ENCODE measurements around the gene PRRC2A.
A peak's percentile ranks its signal among the peaks of the same experiment; 100 is the strongest.

The PRRC2A gene

DNA sequence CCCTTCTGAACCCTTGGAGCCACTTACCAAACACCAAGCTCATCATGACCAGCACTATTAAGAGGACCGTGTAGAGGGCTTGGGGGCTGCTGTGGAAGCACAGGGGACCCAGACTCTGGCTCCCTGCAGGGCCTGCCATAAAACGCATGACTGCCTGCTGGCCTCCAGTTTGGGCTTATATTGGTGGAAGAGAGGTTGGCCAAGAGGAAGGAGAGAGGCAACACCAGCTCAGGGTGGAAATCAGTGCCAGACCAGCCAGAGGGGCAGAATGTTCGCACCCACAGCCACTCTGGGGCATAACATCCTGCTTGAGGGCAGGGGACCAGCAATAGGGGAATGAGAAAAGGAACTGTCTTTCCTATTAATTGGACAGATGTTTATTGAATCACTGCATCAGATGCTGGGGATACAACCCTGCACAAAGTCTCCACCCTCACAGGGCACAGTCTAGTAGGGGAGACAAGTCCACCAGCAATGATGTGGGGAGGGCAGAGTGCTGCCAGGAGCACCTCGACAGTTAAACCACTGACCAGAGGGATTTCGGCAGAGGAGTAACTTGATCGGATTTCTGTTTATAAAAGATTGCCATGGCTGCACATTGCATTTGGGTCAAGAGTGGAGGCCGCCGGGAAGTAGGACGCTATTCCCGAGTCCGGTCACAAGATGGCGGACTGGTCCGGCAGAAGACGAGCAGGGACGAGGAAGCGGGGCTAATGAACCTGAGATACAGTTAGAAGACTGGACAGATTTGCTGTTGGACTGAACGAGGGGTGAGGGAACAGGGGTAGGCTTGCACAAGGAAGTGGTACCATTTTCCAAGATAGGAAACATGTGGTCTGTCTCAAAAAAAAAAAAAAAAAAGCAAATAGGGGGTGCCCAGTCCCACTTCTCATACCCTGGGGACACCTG lies 60.0 kb downstream of the PRRC2A start, which contains the start of gene LY6G5C:
TSS of gene LY6G5C (minus strand) at position 842 of the 909 bp plus-strand sequence. CDS start at position 148, 694 bp downstream.
- peak within 1 kb of the TSS; percentile 63 for H3K4me3 ChIP-seq (ENCODE audit: low read length)
- peak; percentile 65 for DNase-seq
- no peaks in the 10 kb centered on the region; the same call in 1 of the 2 replicates for H3K4me1 ChIP-seq (ENCODE audit: low read length)
- H3K27me3 ChIP-seq (replicated peaks; ENCODE audit: insufficient read depth, low read length) = no peaks in the 10 kb centered on the region
- H3K79me2 ChIP-seq (ENCODE audit: low read length) = no peaks in the 10 kb centered on the region
- TF ChIP-seq, protein P1, sequence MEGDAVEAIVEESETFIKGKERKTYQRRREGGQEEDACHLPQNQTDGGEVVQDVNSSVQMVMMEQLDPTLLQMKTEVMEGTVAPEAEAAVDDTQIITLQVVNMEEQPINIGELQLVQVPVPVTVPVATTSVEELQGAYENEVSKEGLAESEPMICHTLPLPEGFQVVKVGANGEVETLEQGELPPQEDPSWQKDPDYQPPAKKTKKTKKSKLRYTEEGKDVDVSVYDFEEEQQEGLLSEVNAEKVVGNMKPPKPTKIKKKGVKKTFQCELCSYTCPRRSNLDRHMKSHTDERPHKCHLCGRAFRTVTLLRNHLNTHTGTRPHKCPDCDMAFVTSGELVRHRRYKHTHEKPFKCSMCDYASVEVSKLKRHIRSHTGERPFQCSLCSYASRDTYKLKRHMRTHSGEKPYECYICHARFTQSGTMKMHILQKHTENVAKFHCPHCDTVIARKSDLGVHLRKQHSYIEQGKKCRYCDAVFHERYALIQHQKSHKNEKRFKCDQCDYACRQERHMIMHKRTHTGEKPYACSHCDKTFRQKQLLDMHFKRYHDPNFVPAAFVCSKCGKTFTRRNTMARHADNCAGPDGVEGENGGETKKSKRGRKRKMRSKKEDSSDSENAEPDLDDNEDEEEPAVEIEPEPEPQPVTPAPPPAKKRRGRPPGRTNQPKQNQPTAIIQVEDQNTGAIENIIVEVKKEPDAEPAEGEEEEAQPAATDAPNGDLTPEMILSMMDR (IDR thresholded peaks at IDR 0.05; ENCODE audit: low read length) = peak; percentile 64
- no peak for TF ChIP-seq EZH2 (optimal IDR thresholded peaks at IDR 0.05; ENCODE audit: low read depth, low read length)
- H3K4me2 ChIP-seq (ENCODE audit: low read depth, low read length) = peak within 1 kb of the TSS; percentile 93
- no peaks in the 10 kb centered on the region for H3K9me3 ChIP-seq (replicated peaks; ENCODE audit: insufficient read depth, low read length)
- no peaks in the 10 kb centered on the region for H4K20me1 ChIP-seq (ENCODE audit: insufficient read depth, low read length)
- peak within 1 kb of the TSS; percentile 58; the same call in 1 of the 2 replicates for H3K9ac ChIP-seq (ENCODE audit: low read length)
- H2AFZ ChIP-seq (ENCODE audit: low read length) = peak within 1 kb of the TSS; percentile 94
- no peak within 1 kb of the TSS for H3K27ac ChIP-seq (ENCODE audit: low read length)
- no peaks in the 10 kb centered on the region for H3K36me3 ChIP-seq (replicated peaks; ENCODE audit: insufficient read depth, low read length)
- H3K9me2 ChIP-seq (replicated peaks; ENCODE audit: insufficient read depth, low read length) = no peaks in the 10 kb centered on the region
- H3F3A ChIP-seq (ENCODE audit: insufficient read depth, low read length) = peaks cover 5% of the 10 kb centered on the region; the same call in 1 of the 2 replicates

DNA sequence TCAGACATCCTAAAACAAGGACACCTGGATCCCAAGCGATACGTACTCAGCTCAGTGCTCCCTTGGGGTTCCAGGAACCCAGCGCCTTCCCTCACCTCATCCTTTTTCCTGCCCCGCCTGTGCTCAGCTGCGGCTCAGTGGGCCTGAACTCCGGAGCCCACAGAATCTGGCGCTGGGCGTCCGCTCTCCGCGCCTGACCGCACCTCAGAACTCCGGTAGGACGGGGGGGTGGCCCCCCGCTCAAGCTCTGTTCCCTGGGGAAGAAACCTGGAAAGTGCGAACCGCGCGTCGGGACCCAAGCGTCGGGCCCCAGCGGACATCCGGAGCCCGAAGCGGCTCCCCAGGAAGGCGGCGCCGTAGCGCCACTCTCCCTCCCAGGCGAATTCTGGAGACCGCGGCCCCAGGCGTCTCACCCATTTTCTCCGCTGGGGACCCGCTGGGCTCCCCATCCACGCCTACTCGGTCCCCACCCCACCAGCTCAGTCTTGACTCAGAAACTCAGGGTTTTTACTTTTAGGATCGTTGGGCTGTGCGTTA lies 60.7 kb downstream of the PRRC2A start:
- H3K9ac ChIP-seq (ENCODE audit: low read length) = peak overlapping the region; percentile 58; the same call in 1 of the 2 replicates
- peak overlapping the region; percentile 94 for H2AFZ ChIP-seq (ENCODE audit: low read length)
- peak overlapping the region; percentile 63 for H3K4me3 ChIP-seq (ENCODE audit: low read length)
- no peaks in the 10 kb centered on the region for H4K20me1 ChIP-seq (ENCODE audit: insufficient read depth, low read length)
- H3F3A ChIP-seq (ENCODE audit: insufficient read depth, low read length) = no peaks in the 10 kb centered on the region
- H3K4me2 ChIP-seq (ENCODE audit: low read depth, low read length) = peak overlapping the region; percentile 93
- H3K36me3 ChIP-seq (replicated peaks; ENCODE audit: insufficient read depth, low read length) = no peaks in the 10 kb centered on the region
- no peaks in the 10 kb centered on the region; the same call in 1 of the 2 replicates for H3K4me1 ChIP-seq (ENCODE audit: low read length)
- peak; percentile 23 for DNase-seq
- TF ChIP-seq, protein P1 (IDR thresholded peaks at IDR 0.05; ENCODE audit: low read length) = no peak; the same call in 1 of the 2 replicates
- TF ChIP-seq EZH2 (optimal IDR thresholded peaks at IDR 0.05; ENCODE audit: low read depth, low read length) (no peak), EZH2phosphoT487 (IDR thresholded peaks at IDR 0.05; ENCODE audit: low read length) (no peak)
- H3K27ac ChIP-seq (ENCODE audit: low read length) = no peak overlapping the region
- no peaks in the 10 kb centered on the region for H3K9me3 ChIP-seq (replicated peaks; ENCODE audit: insufficient read depth, low read length)
- no peaks in the 10 kb centered on the region for H3K79me2 ChIP-seq (ENCODE audit: low read length)
- H3K27me3 ChIP-seq (replicated peaks; ENCODE audit: insufficient read depth, low read length) = no peaks in the 10 kb centered on the region
- H3K9me2 ChIP-seq (replicated peaks; ENCODE audit: insufficient read depth, low read length) = no peaks in the 10 kb centered on the region

DNA sequence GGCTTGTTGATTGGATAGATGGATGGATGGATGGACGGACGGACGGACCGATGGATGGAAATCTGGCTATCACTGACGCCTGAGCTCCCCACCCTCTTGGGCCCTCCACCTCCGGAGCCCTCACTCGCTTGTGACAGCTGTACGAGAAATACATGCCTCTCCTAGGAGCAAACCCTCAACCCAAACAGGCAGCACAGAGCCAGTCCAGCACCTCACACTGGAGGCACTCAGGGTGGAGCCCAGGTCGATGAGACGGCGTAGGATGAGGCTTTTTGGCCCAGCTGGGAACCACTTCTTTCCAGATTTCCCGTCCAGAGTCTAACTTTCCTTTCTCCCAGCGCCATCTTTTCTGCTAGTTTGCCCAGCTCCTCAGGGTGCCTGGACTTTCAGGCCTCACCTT lies 63.1 kb downstream of the PRRC2A start:
- H3K27ac ChIP-seq (ENCODE audit: low read length) = no peak overlapping the region
- H3K9me2 ChIP-seq (replicated peaks; ENCODE audit: insufficient read depth, low read length) = no peaks in the 10 kb centered on the region
- DNase-seq = no peak
- H3K9ac ChIP-seq (ENCODE audit: low read length) = no peak overlapping the region
- H3K9me3 ChIP-seq (replicated peaks; ENCODE audit: insufficient read depth, low read length) = no peaks in the 10 kb centered on the region
- no peak overlapping the region for H2AFZ ChIP-seq (ENCODE audit: low read length)
- no peak overlapping the region for H3K4me3 ChIP-seq (ENCODE audit: low read length)
- H3K4me1 ChIP-seq (ENCODE audit: low read length) = no peaks in the 10 kb centered on the region; the same call in 1 of the 2 replicates
- H3K27me3 ChIP-seq (replicated peaks; ENCODE audit: insufficient read depth, low read length) = no peaks in the 10 kb centered on the region
- no peak overlapping the region for H3K4me2 ChIP-seq (ENCODE audit: low read depth, low read length)
- no peaks in the 10 kb centered on the region for H3F3A ChIP-seq (ENCODE audit: insufficient read depth, low read length)
- H3K36me3 ChIP-seq (replicated peaks; ENCODE audit: insufficient read depth, low read length) = no peaks in the 10 kb centered on the region
- no peak for TF ChIP-seq EZH2 (optimal IDR thresholded peaks at IDR 0.05; ENCODE audit: low read depth, low read length)
- TF ChIP-seq, protein P1 (IDR thresholded peaks at IDR 0.05; ENCODE audit: low read length) = no peak
- no peak for TF ChIP-seq EZH2phosphoT487 (IDR thresholded peaks at IDR 0.05; ENCODE audit: low read length)
- no peaks in the 10 kb centered on the region for H3K79me2 ChIP-seq (ENCODE audit: low read length)
- H4K20me1 ChIP-seq (ENCODE audit: insufficient read depth, low read length) = no peaks in the 10 kb centered on the region
